Fibroblast of skin of left biceps (primary cell): Measurements from ENCODE around the gene MLLT10.

Experiments used
- DNase-seq, 2 experiments: peaks; one replicate each; pipeline ENCODE4 v3.0.0-alpha.2; 2013; ENCODE audit warnings: low read depth in 2 of 2

Gene MLLT10

GRCh38 chr10:21533467-21534279 is at the start of gene MLLT10:
TSS of gene MLLT10 (plus strand) at chr10:21534232. CDS start at chr10:21534645, 413 bp downstream.
- DNase-seq = peak; percentile 94 to 96

- no peak for DNase-seq
Measured at GRCh38 chr10:21487416-21488180, 46.4 kb upstream of the MLLT10 start.

- DNase-seq = no peak
Measured at GRCh38 chr10:21488246-21488956, 45.6 kb upstream of the MLLT10 start.

GRCh38 chr10:21488957-21489446 is 45.0 kb upstream of the MLLT10 start:
- DNase-seq = no peak

GRCh38 chr10:21490028-21490710 is 43.9 kb upstream of the MLLT10 start:
- no peak for DNase-seq

- no peak for DNase-seq
Measured at GRCh38 chr10:21490711-21491105, 43.3 kb upstream of the MLLT10 start.

GRCh38 chr10:21492421-21492820 is 41.6 kb upstream of the MLLT10 start:
- DNase-seq = no peak

GRCh38 chr10:21493784-21494183 is 40.2 kb upstream of the MLLT10 start:
- no peak for DNase-seq

- no peak for DNase-seq
Measured at GRCh38 chr10:21494191-21495001, 39.6 kb upstream of the MLLT10 start.

- DNase-seq = no peak
Measured at GRCh38 chr10:21495002-21495751, 38.9 kb upstream of the MLLT10 start.

GRCh38 chr10:21495752-21496342 is 38.2 kb upstream of the MLLT10 start:
- DNase-seq = peak; percentile 55 to 62

GRCh38 chr10:21496343-21497176 is 37.5 kb upstream of the MLLT10 start:
- DNase-seq = no peak

GRCh38 chr10:21497177-21497807 is 36.7 kb upstream of the MLLT10 start:
- no peak for DNase-seq

GRCh38 chr10:21498377-21498776 is 35.7 kb upstream of the MLLT10 start:
- no peak for DNase-seq

GRCh38 chr10:21498986-21499385 is 35.0 kb upstream of the MLLT10 start:
- no peak for DNase-seq

GRCh38 chr10:21499701-21500577 is 34.1 kb upstream of the MLLT10 start:
- no peak for DNase-seq

- no peak for DNase-seq
Measured at GRCh38 chr10:21500578-21500910, 33.5 kb upstream of the MLLT10 start.
